ENCODE results near the gene RCN2.

The RCN2 gene

GRCh38 chr15:76973906-76974305 is 42.4 kb downstream of the RCN2 start:
- DNase-seq (ENCODE audit: low read depth) = no peak

- no peak for DNase-seq (ENCODE audit: low read depth)
Measured at GRCh38 chr15:76974456-76975036, 43.0 kb downstream of the RCN2 start.

GRCh38 chr15:76976141-76976540 is 44.6 kb downstream of the RCN2 start:
- DNase-seq (ENCODE audit: low read depth) = no peak

GRCh38 chr15:76976572-76977270 is 45.2 kb downstream of the RCN2 start:
- DNase-seq (ENCODE audit: low read depth) = no peak

GRCh38 chr15:76978522-76979330 is 47.2 kb downstream of the RCN2 start:
- no peak for DNase-seq (ENCODE audit: low read depth)

- no peak for DNase-seq (ENCODE audit: low read depth)
Measured at GRCh38 chr15:76979331-76979925, 47.9 kb downstream of the RCN2 start.

GRCh38 chr15:76979996-76980520 is 48.5 kb downstream of the RCN2 start:
- no peak for DNase-seq (ENCODE audit: low read depth)

- DNase-seq (ENCODE audit: low read depth) = no peak
Measured at GRCh38 chr15:76982356-76982755, 50.8 kb downstream of the RCN2 start.

- no peak for DNase-seq (ENCODE audit: low read depth)
Measured at GRCh38 chr15:76982756-76983155, 51.2 kb downstream of the RCN2 start.

- no peak for DNase-seq (ENCODE audit: low read depth)
Measured at GRCh38 chr15:76983590-76984375, 52.2 kb downstream of the RCN2 start.

GRCh38 chr15:76986743-76987142 is 55.2 kb downstream of the RCN2 start:
- no peak for DNase-seq (ENCODE audit: low read depth)

- DNase-seq (ENCODE audit: low read depth) = no peak
Measured at GRCh38 chr15:76987276-76987675, 55.7 kb downstream of the RCN2 start.

- no peak for DNase-seq (ENCODE audit: low read depth)
Measured at GRCh38 chr15:76987896-76988860, 56.6 kb downstream of the RCN2 start.

GRCh38 chr15:76988867-76989780 is 57.6 kb downstream of the RCN2 start:
- DNase-seq (ENCODE audit: low read depth) = no peak

- no peak for DNase-seq (ENCODE audit: low read depth)
Measured at GRCh38 chr15:76991048-76991447, 59.5 kb downstream of the RCN2 start.

GRCh38 chr15:76991741-76992645 is 60.4 kb downstream of the RCN2 start:
- no peak for DNase-seq (ENCODE audit: low read depth)

GRCh38 chr15:76993114-76993725 is 61.7 kb downstream of the RCN2 start:
- no peak for DNase-seq (ENCODE audit: low read depth)

- DNase-seq (ENCODE audit: low read depth) = no peak
Measured at GRCh38 chr15:76994001-76994400, 62.5 kb downstream of the RCN2 start.
